ENCODE data around the gene CUX1.

Gene CUX1

GRCh38 chr7:102069931-102070629, 252.7 kb downstream of the CUX1 start:
- H3K9me3 Mint-ChIP-seq, result peaks cover 19% of the 10 kb centered on the region
- H3K36me3 Mint-ChIP-seq (ENCODE audit: low read depth), result peaks cover 72% of the 10 kb centered on the region
- no peak for TF ChIP-seq CTCF (IDR thresholded peaks at IDR 0.05)
- peak overlapping the region; percentile 62 for H3K27ac Mint-ChIP-seq
- peaks cover 4% of the 10 kb centered on the region for H3K4me1 Mint-ChIP-seq
- DNase-seq, result no peak
- no peaks in the 10 kb centered on the region for H3K27me3 Mint-ChIP-seq (ENCODE audit: low read depth, poor library complexity)
- no peak overlapping the region for H3K4me3 Mint-ChIP-seq

GRCh38 chr7:102072003-102072402, 254.6 kb downstream of the CUX1 start:
- no peaks in the 10 kb centered on the region for H3K27me3 Mint-ChIP-seq (ENCODE audit: low read depth, poor library complexity)

GRCh38 chr7:102072636-102073209, 255.3 kb downstream of the CUX1 start:
- Mint-ChIP-seq H3K9me3 (peaks cover 19% of the 10 kb centered on the region), H3K36me3 (ENCODE audit: low read depth) (peaks cover 82% of the 10 kb centered on the region), H3K27ac (peak overlapping the region; percentile 29), H3K4me1 (peaks cover 9% of the 10 kb centered on the region), H3K4me3 (no peak overlapping the region), H3K27me3 (ENCODE audit: low read depth, poor library complexity) (no peaks in the 10 kb centered on the region)
- DNase-seq, result no peak
- TF ChIP-seq CTCF (IDR thresholded peaks at IDR 0.05), result no peak

More at GRCh38 chr7:102072003-102072402, 254.6 kb downstream of the CUX1 start:
- peaks cover 81% of the 10 kb centered on the region for H3K36me3 Mint-ChIP-seq (ENCODE audit: low read depth)
- TF ChIP-seq CTCF (IDR thresholded peaks at IDR 0.05), result no peak
- H3K27ac Mint-ChIP-seq, result no peak overlapping the region
- peaks cover 19% of the 10 kb centered on the region for H3K9me3 Mint-ChIP-seq
- peaks cover 6% of the 10 kb centered on the region for H3K4me1 Mint-ChIP-seq
- no peak overlapping the region for H3K4me3 Mint-ChIP-seq
- DNase-seq, result no peak

GRCh38 chr7:102073931-102074880, 256.8 kb downstream of the CUX1 start:
- no peak overlapping the region for H3K4me3 Mint-ChIP-seq
- peaks cover 19% of the 10 kb centered on the region for H3K9me3 Mint-ChIP-seq
- no peaks in the 10 kb centered on the region for H3K27me3 Mint-ChIP-seq (ENCODE audit: low read depth, poor library complexity)
- no peak for TF ChIP-seq CTCF (IDR thresholded peaks at IDR 0.05)
- DNase-seq, result no peak
- peaks cover 6% of the 10 kb centered on the region for H3K4me1 Mint-ChIP-seq
- peaks cover 73% of the 10 kb centered on the region for H3K36me3 Mint-ChIP-seq (ENCODE audit: low read depth)
- H3K27ac Mint-ChIP-seq, result peak overlapping the region; percentile 3

GRCh38 chr7:102075126-102075525, 257.7 kb downstream of the CUX1 start:
- Mint-ChIP-seq H3K4me1 (peaks cover 15% of the 10 kb centered on the region), H3K36me3 (ENCODE audit: low read depth) (peaks cover 63% of the 10 kb centered on the region), H3K4me3 (no peak overlapping the region), H3K27ac (no peak overlapping the region), H3K27me3 (ENCODE audit: low read depth, poor library complexity) (no peaks in the 10 kb centered on the region), H3K9me3 (peaks cover 16% of the 10 kb centered on the region)
- DNase-seq, result no peak
- TF ChIP-seq CTCF (IDR thresholded peaks at IDR 0.05), result no peak
